Measurements from ENCODE around the gene PRKACA.

Gene PRKACA

GRCh38 chr19:14138576-14139265, 21.2 kb upstream of the PRKACA start:
- no peak for TF ChIP-seq CTCF (IDR thresholded peaks at IDR 0.05; ENCODE audit: insufficient read depth, missing control alignments)
- FAIRE-seq = no peak
- DNase-seq (ENCODE audit: insufficient read length, low spot score) = no peak

DNA sequence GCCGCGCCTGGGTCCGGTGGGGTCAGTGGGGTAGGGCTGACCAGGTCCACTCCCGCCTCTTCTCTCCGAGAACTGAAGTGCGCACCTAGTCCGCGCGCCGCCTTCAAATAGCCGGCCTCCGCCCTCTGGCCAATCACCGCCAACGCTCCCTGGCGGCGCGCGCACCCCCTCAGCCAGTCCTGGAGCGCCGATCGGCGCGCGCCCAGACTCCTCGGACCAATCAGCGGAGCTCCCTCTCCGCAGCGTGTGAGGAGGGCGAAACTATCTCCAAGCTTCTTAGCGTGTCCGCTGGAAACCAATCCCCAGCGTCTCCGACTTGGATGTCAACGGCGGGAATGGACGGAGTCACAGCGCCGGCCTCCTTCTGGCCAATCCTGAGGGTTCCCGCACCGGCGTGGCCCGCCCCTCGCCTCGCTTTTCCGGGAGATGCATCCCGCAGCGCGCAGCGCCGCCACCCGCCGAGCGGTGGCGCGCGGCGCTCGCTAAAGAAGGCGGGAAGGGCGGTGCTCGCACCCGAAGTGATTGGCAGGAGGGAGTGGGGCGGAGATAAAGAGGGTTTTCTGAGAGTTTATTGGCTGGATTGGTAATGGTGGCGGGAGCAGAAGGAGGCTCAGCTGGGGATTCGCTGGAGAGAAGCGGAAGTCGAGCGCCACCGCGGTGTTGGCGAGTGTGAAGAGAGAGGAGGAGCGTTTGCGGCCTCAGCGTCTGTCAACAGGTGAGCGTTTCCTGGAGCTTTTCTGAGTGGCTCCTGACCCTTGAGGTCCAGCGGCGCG, 19.1 kb upstream of the PRKACA start, which contains the start of gene ASF1B:
TSS of gene ASF1B (minus strand) at position 81 of the 773 bp plus-strand sequence. CDS start 133 bp downstream, outside the sequence.
- TF ChIP-seq CTCF (IDR thresholded peaks at IDR 0.05; ENCODE audit: insufficient read depth, missing control alignments) = peak; percentile 72
- FAIRE-seq (no peak), DNase-seq (ENCODE audit: insufficient read length, low spot score) (peak; percentile 91)

GRCh38 chr19:14135985-14136508, 18.5 kb upstream of the PRKACA start:
- DNase-seq (ENCODE audit: insufficient read length, low spot score) (no peak), FAIRE-seq (no peak)
- no peak for TF ChIP-seq CTCF (IDR thresholded peaks at IDR 0.05; ENCODE audit: insufficient read depth, missing control alignments)

GRCh38 chr19:14135355-14135754, 17.8 kb upstream of the PRKACA start:
- TF ChIP-seq CTCF (IDR thresholded peaks at IDR 0.05; ENCODE audit: insufficient read depth, missing control alignments) = no peak
- no peak for FAIRE-seq
- no peak for DNase-seq (ENCODE audit: insufficient read length, low spot score)

DNA sequence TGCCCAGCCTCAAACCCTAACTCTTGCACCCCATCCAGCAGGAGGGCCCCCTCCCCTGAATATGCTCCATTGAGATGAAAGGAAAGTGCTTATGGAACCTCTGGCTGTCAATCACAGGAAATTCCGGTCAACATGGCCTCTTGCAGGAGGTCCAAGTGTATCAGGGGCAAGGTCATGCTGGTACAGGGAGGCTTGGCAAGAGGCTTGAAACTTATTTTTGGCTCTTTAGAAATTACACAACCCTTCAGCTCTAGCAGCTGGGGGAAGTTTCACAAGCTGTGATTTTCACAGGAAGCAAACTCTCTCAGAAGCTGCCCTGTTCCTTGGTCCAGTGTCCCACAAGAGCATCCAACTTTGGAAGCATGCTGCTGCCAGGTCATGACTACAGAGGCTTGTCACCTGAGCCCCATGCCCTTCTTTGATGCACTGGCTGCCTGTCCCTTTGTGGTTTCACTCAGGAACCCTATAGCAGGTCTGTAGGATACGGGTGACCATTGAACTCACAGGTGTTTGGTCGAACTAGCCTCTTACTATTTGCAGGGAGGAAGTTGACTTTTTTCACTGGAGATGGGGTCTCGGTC, 10.5 kb upstream of the PRKACA start:
- FAIRE-seq (no peak), DNase-seq (ENCODE audit: insufficient read length, low spot score) (no peak)
- TF ChIP-seq CTCF (IDR thresholded peaks at IDR 0.05; ENCODE audit: insufficient read depth, missing control alignments) = no peak

- no peak for TF ChIP-seq CTCF (IDR thresholded peaks at IDR 0.05; ENCODE audit: insufficient read depth, missing control alignments)
- no peak for DNase-seq (ENCODE audit: insufficient read length, low spot score)
- no peak for FAIRE-seq
These were observed 9.6 kb upstream of the PRKACA start for GRCh38 chr19:14127176-14127575.
